GM18868 (cell line): ENCODE measurements around the gene VSX2.

ENCODE experiments used
- ATAC-seq: cut with Tn5 transposase; IDR thresholded peaks from one replicate; pipeline ENCODE4 v1.9.1; 2021; ENCODE audit warnings: mild to moderate bottlenecking, moderate library complexity; ENCODE audit not compliant: unreplicated experiment

Gene VSX2

DNA sequence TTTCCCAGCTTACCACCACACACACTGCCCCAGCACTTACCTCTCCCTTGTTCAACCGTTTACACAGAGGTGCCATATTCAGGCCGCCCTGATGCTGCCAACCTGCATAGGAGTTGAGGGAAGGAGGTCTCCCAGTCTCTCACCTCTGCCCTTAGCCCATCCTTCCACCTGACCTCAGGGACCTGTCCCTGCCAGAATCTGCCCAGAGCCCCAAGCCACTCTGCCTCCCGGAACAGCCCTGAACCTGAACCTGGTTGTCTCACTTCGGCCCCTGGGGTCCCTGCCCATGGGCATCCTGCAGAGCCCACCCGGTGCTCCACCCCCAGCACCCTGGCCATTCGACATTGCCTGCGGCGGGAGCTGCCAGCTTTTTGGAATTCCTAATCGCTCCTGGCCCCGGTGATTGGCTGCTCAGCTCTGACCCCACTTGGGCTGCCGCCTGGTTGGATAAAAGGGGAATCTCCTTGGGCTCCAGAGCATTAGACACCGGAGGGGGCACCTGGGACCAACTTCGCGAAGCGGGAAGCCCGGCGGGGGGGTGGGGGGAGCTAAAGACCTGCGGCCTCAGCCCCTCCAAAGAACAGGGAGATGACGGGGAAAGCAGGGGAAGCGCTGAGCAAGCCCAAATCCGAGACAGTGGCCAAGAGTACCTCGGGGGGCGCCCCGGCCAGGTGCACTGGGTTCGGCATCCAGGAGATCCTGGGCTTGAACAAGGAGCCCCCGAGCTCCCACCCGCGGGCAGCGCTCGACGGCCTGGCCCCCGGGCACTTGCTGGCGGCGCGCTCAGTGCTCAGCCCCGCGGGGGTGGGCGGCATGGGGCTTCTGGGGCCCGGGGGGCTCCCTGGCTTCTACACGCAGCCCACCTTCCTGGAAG lies at the start of gene VSX2:
Gene VSX2, plus strand, starts transcription at position 476 of the 874 bp plus-strand sequence. Its CDS starts 113 bp downstream, at position 589.
- ATAC-seq: no peak

DNA sequence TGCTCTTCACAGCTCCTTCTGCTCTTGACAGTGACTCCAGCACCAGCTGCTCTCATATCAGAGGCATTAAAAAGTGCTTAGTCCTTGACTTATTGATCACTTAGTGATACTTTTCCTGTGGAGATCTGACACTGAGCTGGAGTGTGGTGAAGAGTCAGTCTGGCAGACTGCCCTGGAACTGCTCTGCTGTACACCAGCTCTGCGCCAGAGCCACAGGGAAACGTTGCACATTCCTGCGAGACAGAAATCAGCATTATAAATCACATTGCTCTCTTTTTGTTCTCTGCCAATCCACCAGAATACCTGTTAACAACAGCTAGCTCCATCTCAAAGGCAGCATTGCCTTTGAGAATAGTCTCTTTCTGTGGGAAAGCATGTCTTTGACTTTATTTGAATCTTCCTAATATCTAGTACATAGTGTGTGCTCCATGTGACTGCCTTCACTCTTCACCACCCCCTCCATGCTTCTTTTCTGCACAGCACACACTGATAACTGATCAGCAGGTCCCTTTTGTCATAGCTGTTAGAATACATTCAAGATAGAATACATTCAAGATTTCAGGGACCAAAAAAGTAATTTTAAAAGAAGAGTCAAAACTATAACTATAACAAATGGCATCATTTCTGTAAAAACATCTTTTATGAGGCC lies 48.2 kb upstream of the VSX2 start:
- no peak for ATAC-seq

DNA sequence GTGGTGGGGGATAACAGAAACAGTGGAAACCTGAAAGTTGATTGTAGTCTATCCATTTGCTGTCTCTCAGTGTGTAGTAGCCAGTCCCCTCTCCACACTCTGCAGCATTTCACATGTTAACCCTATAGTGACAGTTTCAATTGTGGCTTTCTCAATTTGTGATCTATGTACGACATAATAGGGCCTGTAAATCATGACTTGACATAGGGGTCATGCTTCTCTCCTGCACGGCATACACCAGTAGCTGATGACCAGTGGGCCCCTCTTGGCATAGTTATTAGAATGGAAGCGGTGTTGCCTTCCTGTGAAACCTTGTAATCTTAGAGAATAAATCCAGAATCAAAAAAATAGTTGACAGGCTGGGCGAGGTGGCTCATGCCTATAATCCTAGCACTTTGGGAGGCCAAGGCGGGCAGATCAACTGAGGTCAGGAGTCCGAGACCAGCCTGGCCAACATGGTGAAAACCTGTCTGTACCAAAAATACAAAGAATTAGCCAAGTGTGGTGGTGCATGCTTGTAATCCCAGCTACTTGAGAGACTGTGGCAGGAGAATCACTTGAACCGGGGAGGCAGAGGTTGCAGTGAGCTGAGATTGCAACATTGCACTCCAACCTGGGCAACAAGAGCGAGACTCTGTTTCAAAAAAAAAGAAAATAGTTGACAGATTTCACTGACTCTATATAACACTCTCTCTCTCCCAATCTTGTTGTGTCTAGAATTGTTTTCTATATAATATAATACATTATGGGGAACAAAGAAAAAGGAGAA lies 44.6 kb upstream of the VSX2 start:
- ATAC-seq: no peak

DNA sequence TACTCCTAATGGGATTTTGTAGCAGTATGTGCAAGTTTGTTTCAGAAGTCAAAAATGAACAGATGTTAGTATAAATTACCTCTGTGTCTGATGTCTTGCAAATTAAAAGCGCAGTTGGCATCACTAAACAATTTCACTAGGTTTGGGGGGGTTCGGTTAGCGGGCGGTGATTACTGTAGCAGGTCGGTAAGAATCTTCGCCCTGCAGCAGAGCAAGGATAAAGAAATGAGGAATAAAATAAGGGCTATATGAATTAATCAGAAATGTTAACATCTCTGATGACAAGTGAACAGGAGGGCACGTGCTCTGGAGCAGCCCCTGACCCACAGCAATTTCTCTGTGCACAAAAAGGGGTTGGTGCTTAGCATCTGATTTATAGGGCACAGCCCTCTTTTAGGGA lies 43.6 kb upstream of the VSX2 start:
- ATAC-seq: no peak

DNA sequence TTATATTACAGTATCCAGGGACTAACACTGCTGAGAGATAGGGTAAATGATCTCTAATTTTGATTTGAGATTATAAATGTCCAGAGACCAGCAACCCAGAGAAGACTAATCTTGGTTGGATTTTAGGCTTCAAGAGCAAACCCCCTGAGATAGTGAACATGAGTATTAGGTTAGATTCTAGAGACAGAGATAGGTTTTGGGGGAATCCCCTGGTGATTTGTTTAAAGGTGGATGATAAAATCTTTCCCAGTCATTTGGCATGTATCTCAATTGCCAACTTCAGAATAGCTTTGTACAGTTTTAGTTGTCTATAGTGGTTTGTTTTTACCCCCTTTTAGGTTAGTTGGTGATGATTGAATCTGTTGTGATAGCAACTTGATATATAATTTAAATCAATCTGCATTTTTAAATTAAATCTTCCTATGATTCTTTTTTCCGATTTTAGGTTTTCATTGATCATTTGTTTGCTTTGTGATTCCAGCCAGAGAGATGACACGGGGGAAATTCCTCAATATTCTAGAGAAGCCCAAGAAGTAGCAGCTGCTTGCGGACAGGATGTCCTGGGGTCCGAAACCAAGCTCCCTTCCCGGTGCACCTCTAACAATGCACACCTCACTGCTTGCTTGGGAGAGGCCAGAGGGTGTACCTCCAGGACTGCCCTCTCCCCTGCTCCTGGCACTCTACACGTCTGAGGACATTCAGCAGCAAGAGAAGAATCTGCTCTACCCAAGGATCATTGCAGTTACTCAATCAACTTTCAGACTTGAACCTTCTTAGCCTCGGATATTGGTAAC lies 40.6 kb upstream of the VSX2 start:
- no peak for ATAC-seq

DNA sequence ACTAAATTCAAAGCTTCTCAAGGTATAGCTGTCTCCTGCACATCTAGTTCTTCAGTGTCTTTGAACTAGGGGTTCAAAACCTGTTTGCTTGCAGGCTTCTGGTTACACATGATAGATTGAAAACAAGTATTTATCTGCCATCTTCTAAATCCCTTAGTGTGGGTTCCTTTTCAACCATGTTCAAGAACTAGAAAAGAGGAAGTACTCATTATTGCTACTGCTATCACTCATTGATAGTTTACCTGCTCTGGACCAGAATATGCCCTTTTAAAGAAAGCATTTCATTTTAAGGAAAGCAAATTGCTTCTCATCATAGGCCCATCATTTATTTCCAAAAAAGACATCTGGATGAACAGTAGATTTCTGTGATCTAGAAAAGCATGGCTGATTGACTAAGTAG lies 37.1 kb upstream of the VSX2 start:
- ATAC-seq: no peak

DNA sequence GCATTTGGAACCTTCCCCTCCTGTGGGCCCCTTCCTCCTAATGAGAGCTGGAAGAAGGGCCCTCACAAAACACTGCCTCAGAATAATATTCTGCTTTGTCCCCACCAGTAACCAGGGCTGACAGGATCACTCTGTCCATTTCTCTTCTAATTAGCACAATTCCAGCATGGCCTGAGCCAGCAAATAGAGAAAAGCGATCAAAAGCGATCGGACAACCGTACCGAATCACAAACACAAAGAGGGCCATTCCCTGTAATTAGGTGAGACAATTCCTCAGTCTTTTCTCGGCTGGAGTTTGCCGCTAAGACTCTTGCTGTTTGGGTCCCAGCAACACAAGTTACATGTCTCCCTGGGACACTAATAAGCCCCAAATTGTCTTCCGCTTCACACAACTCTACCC lies 35.6 kb upstream of the VSX2 start:
- no peak for ATAC-seq

DNA sequence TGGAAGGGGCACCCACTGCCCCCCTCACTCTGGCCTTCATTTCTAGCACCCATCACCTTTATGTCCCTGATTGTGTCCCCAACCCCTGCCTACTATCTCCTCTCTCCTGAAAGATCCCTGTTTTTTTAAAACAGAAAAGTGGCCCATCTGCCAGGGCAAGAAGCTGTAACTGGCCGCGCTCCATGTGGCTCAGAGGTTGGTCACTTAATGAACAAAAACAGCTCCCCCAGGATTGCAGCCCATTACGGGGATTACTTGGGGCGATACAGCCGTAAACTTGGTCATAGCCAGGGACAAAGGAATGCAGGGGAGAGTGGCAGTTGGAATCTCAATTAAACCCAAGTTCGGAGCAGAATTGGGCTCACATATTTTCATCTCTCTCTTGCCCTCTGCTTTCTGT lies 34.8 kb upstream of the VSX2 start:
- ATAC-seq: no peak

DNA sequence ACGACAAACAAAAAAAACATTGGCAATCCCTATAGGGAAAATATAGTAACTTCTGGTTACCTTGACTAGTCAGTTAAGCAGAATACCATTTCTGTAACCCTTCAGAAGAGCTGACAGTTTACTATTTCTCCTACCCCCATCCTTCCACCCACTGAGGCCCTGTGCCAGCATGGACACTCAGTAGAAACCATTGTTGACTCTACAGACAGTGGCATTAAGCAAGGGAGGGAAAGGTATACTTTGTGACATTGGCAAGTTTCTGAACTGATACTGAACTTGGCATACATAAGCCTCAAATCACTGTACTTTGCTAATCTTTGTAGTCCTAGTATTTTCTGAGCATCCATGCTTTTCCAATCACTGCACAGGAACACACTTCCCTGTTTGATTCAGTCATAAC lies 33.4 kb upstream of the VSX2 start:
- ATAC-seq: no peak

DNA sequence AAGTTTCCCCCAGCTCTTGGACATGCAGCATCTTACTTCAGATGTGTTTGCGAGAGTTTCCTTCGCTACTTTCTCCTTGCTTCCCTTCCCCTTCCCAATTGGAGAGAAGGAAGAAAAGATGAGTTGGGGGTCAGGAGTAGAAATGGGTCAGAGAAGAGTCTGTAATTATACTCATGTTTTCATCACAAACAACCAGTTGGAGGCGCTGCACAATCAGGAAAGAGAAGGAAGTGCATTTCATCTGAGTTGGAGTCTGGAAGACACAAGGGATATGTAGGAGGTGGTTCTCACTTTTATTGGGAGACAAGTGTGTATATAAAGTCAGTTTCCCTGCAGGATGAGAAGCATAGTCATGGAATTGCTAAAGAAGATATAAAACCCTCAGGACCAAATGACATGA lies 31.3 kb upstream of the VSX2 start:
- no peak for ATAC-seq

DNA sequence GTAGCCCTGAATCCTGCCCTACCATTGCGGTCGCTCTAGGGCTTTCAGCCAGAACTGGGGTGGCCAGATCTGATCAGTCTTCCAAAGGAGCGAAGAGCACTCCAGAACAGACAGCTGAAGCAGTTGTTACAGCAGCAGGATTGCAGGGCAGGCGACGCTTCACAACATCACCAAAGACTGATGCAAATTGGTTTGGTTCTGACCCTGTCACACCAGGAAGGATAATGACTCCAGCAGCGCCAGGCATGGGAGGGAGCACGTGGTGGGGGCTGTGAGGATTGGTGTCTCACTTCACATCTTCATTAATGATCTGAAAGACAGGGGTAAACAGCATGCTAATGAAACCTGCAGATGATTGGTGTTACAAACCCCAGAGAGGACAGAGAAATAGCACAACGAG lies 30.6 kb upstream of the VSX2 start:
- no peak for ATAC-seq

DNA sequence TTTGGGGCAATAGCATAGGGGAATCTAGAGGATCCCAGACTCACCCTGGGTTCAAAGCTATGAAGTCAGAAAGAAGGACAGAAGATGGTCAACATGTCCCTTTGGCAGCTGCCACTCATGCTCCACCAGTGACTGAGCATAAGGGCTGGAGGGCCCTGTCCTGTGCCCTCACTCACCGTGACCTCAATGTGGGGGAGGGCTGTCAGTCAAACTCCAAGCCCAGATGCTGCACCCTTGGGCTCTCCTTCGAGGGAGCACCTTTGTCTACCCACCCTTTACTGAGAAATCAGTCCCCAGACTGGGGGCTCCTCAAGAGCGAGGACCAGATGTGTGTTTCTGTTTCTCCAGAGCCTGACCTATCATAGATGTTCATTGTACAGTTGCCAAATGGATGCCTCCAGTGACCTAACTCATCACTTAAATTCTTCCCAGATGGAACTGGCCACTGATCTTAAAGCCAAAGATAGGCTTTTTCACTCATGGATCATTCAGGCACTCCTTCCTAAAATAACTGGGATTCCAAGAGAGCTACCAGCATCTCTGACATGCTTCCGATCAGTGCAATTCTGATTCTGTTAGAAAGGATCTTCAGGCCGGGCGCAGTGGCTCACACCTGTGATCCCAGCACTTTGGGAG lies 27.2 kb upstream of the VSX2 start:
- no peak for ATAC-seq

DNA sequence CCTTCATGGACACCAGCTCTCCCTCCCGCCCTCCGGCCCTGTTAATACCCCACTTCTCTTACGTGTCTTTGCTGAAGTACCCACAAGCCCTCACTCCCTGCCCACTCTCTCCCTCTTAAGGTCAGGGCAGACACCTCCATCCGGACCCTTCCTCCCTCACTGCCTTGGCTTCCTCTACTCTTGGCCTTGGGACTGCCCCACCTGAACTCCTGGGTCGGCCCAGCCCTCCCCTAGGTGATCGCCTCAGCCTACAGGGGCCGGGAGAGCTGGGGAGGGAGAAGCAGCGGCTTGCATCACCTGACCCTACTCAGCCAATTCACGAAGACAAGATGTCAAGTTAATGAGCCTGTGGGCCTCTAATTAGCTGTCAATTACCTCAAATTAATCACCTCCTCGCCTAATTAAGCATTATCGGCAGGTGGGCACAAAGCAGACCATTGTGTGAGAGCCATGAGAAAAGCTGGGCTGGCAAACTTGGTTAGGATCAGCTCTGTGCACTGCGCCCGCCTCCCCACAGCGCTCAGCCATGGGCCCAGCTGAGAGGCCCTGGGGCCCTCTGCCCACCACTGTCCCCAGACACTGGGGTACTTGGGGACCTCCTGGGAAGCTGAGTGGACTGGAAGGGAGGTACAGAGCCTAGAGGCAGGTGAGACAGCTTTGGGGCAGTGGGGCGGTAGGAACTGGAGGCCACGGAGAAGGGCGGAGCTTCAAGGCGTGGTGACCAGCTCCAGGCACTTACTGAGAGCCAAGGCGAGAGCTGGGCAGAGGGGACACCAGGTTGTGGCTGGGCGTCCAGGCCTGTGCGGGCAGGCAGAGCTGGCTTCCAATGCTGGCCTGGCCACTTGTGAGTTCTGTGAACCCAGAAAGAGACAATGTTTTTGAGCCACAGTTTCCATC lies 25.1 kb upstream of the VSX2 start:
- no peak for ATAC-seq

DNA sequence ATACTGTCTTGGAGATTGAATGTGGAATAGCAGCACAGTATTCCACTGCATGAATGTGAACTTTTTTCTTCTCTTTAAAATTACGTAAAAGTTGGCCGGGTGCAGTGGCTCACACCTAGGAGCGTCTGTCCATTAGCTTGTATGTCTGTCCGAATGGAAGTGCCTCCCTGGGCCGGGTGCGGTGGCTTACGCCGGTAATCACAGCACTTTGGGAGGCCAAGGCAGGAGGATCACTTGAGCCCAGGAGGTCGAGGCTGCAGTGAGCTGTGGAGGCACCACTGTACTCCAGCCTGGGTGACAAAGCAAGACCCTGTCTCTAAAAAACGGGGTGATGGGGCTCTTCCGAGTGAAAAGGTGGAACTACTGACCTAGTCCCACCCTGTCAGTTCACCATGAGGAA lies 22.6 kb upstream of the VSX2 start:
- ATAC-seq: no peak

DNA sequence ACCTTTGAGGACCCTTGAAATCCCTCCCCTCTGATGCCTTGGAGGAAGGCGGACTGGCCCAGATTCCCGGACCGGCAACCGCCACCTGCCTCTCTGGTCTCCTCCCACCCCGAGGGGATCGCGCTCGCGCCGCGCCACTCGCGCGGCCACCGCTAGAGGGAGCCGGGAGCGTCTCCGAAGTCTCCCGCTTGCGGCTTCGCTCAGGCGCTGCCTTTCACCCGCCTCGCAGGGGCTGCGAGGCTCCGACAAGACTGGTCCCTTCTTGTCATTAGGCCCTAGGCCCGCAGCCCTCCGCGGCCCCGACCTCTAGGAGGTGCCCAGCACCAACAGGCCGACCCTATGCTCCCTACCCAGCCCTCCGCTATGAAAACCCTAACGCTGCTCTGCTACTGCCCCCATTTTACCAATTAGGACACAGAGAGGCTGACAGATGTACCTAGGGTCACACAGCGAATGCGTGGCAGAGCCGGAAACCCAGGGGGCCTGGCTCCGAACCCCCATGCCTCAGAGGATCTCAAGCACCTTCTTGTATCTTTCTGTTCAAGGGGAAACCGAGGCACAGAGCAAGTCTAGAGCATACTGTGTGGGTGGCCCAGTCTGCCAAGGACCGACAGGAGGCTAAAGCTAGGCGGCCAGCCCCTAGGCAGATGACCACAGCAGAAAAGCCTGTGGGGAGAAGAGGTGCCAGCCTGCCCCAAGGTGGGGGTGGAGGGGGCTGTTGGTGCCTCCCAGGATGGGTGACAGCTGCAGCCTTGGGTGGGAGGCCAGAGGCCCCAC lies 21.4 kb upstream of the VSX2 start:
- no peak for ATAC-seq

DNA sequence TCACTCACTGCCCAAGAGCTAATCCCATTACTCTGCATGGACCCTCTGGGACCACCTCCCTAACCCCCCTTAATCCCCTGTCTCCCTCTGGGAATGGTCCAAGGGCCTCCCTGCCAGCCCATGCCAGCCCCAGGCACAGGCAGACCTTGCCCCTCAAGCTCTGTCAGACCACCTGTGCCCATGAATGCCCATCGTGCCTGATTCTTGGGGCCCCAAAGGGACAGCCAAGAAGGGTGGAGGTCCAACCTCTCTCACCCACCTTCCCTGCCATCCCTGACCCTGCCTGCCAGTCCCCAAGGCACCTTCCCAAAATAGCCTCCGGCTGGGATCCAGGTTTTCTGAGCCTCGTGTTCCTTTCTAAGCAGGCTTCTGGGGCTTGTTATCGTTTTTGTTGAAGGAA lies 20.8 kb upstream of the VSX2 start:
- no peak for ATAC-seq

DNA sequence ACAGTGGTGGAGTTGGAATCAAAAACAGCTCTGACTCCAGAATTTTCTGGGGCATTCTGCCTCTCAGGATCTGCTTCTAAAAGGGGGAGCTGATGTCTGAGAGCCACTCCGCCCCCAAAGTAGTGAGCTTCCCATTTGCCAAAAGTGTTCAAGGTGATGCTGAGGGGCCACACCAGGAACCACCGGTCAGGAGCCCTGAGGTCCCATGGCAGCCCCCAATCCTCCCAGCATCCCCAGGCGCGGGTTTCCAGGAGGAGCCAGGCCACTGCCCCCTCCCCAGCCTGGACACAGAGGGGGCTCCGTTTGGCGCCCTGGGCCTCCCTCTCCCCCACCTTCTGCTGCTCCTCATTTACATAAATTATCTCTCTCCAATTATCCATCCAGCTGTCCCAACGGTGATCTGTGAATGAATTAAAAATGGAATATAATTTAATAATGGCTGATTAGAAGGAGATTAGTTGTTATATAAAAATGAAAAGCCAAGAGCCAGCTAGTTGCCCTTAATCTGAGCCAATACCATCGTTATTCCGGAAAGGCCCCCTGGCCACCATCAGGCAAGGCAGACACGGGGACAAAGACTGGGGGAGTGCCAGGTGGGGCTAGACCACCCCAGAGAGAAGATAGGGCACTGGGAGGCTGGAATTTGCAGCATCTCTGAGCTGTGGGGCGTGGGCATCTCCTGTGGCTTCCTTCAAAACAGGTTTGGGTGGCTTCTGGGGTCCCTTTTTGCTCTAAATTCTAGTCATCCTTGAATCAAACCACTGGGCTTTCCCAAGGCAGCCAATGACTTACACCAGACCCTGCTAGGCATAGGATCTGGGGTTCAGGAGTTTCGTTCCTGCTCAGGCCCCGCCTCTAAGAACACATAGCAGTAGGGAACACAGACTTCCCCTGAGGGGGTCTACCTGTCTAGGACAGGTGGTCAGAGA lies 19.7 kb upstream of the VSX2 start:
- ATAC-seq: no peak

DNA sequence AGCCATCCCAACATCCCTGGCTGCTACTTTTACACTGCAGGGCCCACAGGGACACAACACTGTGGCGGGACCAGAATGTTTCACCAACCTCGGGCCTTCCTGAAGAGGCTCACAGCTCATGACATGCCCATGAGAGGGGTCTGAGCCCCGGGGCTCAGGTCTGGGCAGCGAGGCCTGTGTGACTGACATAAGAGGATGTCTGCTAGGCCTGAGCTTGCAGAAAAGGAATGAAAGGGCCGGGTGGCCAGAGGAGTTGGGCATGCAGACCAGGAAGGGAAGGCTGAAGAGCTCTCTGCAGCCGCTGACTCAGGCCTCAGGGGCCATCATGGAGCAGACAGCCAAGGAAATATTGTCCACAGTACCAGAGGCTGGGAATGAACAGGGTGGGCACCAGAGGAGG lies 18.3 kb upstream of the VSX2 start:
- no peak for ATAC-seq
